WTC11 (cell line): Measurements from ENCODE around the gene PAAF1.

Source experiments
- AFF4 ChIP-seq: sonication (generic); formaldehyde crosslinking; IDR thresholded peaks from 2 replicates; pipeline ENCODE4 v1.8.1; 2023; ENCODE audit warnings: mild to moderate bottlenecking, missing genetic modification reagents, borderline replicate concordance
- CTCF ChIP-seq: fragments of 200-600 bp; IDR thresholded peaks from 2 replicates; pipeline ENCODE4 v1.8.0; 2022; ENCODE audit warnings: antibody characterized with exemption
- ELF4 ChIP-seq: sonication (generic); formaldehyde crosslinking; IDR thresholded peaks from 2 replicates; pipeline ENCODE4 v1.8.1; 2022; ENCODE audit warnings: low read depth, mild to moderate bottlenecking, moderate library complexity, missing genetic modification reagents
- FOXJ3 ChIP-seq: sonication (generic); formaldehyde crosslinking; IDR thresholded peaks from 2 replicates; pipeline ENCODE4 v1.9.0; 2021; ENCODE audit warnings: missing genetic modification reagents, mild to moderate bottlenecking, borderline replicate concordance
- ZNF512 ChIP-seq: sonication (generic); formaldehyde crosslinking; IDR thresholded peaks from 2 replicates; pipeline ENCODE4 v1.8.1; 2022; ENCODE audit warnings: missing genetic modification reagents, borderline replicate concordance

- no peak for TF ChIP-seq CTCF
- TF ChIP-seq AFF4 (CRISPR knock-in tag) = no peak
- TF ChIP-seq ELF4 (CRISPR knock-in tag) = no peak
- no peak for TF ChIP-seq FOXJ3 (CRISPR knock-in tag)
- no peak for TF ChIP-seq ZNF512
Observed at GRCh38 chr11:73957654-73958361, 81.0 kb downstream of the PAAF1 start.
